GM12873 (cell line): ENCODE data around the gene COL20A1.

Source experiments
- TF ChIP-seq, protein P1 (sequence below): IDR thresholded peaks from 2 replicates; pipeline ENCODE4 v1.5.1; 2012; ENCODE audit warnings: low read depth, mild to moderate bottlenecking, moderate library complexity, low read length, control low read depth; ENCODE audit not compliant: insufficient read depth; ENCODE audit errors: missing control alignments

Gene COL20A1

DNA sequence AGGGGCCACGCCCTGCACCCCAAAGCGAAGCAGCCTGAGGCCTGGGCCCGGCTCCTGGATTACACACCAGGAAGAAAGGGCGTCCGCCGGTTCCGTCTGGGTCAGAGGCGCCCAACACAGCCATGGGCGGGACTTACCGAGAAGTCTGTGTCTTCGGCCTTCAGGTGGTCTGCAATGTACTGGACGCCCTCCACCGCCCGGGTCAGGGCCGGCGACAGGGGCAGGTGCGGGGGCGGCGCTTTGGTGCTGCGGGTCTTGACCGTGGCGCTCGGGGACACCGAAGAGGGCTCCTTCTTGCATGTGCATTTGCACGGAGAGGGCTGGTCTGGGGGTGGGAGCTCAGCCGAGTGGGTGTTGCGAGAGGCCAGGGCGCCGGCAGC lies 56.5 kb downstream of the COL20A1 start:
- TF ChIP-seq, protein P1, sequence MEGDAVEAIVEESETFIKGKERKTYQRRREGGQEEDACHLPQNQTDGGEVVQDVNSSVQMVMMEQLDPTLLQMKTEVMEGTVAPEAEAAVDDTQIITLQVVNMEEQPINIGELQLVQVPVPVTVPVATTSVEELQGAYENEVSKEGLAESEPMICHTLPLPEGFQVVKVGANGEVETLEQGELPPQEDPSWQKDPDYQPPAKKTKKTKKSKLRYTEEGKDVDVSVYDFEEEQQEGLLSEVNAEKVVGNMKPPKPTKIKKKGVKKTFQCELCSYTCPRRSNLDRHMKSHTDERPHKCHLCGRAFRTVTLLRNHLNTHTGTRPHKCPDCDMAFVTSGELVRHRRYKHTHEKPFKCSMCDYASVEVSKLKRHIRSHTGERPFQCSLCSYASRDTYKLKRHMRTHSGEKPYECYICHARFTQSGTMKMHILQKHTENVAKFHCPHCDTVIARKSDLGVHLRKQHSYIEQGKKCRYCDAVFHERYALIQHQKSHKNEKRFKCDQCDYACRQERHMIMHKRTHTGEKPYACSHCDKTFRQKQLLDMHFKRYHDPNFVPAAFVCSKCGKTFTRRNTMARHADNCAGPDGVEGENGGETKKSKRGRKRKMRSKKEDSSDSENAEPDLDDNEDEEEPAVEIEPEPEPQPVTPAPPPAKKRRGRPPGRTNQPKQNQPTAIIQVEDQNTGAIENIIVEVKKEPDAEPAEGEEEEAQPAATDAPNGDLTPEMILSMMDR = no peak

DNA sequence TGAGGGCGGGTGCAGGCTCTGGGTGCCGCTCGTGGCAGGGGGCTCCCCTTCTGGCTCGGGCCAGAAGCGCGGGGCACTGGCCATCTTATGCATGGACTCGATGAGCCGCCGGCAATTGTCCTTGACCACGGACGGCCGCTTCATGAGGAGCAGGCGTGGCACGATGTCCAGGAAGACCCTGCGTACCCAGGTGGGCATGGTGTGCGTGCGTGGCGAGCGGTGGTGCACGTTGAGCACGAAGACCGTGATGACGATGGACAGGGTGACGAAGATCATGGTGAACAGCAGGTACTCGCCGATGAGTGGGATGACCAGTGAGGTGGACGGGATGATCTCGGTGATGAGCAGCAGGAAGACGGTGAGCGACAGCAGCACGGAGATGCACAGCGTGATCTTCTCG lies 57.2 kb downstream of the COL20A1 start:
- TF ChIP-seq, protein P1 = no peak

DNA sequence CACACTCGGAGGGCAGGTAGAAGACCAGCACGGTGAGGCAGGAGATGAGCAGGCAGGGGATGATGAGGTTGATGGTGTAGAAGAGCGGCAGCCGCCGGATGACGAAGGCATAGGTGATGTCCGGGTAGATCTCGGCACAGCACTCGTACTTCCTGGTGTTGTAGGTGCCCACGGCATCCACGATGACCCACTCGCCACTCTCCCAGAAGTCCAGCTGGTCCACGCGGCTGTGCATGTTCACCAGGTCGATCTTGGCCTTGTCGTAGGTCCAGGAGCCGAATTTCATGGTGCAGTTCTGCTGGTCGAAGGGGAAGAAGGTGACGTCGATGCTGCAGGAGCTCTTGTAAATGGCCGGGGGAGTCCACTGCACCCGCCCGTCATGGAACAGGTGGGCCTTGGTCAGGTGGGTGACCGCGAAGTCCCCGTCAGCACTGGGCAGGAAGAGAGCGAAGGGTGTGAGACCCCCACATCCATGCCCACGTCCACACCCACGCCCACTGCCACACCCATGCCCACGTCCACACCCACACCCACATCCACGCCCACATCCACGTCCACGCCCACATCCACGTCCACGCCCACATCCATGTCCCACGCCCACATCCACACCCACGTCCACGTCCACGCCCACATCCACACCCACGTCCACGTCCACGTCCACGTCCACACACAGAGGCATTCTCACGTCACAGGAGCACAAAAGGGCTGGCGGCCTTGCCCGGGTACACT lies 57.8 kb downstream of the COL20A1 start:
- TF ChIP-seq, protein P1 = no peak

DNA sequence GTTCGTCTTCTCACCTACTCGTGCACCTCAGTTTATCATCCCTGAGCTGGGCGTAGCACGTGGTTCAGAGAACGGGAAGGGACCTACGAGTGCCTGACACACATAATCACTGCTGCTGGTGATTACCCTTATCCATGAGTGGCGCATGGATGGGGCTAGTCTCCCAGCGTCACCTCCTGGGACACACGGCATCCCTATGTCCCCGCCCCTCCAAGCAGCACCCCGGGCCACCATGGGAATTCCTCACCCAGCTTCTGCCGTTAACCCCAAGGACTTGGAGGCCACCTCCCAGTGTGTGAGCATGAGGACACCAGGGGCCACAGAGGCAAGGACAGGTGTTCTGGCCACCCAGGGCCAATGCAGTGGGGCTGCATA lies 58.3 kb downstream of the COL20A1 start:
- TF ChIP-seq, protein P1 = no peak

DNA sequence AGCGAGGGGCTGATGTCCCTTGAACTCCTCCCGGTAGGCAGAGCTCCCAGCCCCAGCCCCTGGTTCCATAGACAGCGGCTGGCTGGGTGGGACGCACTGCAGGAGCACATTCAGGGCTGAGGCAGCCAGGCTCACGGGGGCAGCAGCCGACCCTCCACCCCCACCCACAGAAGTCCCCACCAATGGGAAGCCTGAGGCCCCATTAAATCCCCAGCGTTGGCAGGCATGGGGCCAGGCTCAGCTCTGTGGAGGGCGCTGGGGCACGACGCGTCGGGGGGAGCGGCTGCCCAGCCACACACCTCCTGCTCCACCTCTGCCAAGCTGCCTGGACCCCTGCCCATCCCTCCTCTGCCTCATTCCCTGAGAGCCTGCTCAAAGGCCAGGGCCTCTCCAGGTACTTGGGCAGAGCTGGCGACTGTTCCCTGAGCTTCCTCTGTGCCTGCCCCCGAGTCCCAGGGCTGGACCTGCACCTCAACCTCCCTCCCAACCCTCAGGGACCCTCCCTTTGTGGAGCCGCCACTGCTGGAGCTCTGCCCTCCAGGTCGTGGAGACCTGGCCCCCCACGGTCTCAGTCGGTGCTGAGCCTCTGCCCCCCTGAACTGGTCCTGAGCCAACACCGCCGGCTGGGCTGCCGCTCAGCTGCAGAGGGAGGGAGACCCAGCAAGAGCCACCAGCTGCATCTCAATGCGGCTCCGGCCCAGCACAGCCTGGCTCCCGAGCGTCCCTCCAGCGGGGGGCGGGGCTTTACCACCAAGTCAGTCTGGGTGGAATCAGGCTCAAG lies 59.0 kb downstream of the COL20A1 start:
- TF ChIP-seq, protein P1 = no peak

DNA sequence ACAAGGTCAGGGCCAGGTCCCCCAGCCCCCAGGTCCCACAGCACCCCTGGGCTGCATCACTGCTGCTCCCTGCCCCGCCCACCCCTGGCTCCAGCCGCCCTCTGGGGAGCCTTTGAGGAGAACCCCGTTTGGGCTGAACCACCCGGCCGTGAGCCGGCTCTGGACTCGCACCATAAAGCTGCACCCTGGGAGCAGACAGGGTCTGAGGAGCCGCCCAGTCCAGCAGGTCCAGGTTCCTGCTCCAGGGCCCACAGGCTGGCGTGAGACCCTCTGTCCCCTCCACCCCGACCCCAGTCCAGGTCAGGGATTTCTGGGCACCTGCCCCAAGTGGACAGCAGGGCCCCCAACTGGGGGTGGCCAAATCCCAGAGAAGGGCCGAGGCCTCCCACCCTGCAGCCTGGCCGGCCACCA lies 59.8 kb downstream of the COL20A1 start:
- TF ChIP-seq, protein P1 = no peak

DNA sequence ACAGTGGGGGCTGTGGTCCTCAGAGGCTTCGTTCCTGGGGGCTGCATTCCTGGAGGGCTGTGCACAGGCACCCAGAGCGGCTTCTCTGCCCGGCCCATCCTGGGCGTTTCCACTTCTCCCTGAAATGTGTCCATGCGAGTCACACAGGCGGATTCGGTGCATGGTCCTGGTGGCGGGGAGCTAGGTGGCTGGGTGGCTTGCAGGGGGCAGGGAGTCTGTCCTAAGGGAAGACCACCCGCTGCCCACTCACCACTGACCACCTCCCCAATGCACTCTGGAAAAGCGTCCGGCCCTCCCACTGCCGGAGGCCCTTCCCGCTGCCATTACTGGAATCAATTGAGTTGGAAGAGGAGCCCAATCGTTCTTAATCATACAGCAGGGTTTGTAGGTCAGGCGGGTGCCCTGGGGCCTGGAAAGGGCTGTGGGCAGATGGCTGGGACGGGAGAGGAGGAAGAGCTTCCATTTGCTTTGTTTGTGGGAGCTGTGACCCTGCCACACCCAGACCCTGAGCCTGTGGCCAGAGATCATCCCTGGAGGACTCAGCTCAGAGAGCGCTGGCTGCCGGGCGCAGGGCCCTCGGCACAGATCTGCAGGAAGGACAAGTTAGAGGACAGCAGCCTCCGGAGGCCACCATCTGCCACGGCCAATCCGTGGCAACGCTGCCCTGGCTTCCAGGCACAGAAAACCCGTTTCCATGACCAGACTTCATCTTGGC lies 61.8 kb downstream of the COL20A1 start:
- TF ChIP-seq, protein P1 = no peak
